ENCODE data around the gene MIEF1. TPM values are rescaled to one million over a fixed set of nuclear protein-coding genes. Genes with fewer than 3 reads are reported as not detected.
A peak's percentile ranks its signal among the peaks of the same experiment; 100 is the strongest.

MIEF1 gene
- total and polyA plus RNA-seq, 2 of the 8 experiments (the other 6 are each of a cell fraction or from before 2014, with no cell fraction given): 16.8 to 32.7 TPM

DNA sequence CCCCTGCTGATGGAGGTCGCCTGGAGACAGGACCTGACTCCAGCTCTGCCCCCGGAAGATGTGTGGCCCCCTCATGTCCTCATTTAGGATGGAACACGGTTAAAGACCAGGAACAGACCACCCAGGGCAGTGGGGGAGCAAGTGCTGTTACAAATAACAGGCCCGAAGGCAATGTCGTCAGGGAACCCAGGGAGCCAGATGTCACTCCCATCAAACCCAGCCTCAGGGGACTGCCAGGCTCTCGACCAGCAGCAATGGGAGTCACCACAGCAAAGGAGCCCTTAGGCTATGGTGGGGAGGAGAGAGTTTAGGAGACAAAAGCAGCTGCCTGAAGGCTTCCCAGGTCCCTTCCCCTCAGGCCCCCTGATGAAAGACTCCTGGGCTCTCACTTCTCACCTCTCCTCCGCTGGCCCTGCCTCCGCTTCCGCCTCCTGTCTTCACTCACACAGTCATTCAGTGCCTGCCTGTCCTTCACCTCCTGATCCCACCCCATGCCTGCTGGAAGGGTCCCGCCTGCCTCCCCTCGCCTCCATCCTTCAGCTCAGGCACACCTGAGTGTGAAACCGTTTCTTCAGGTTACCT is 26.1 kb downstream of the MIEF1 start:
- Histone ChIP-seq H3K79me1 (ENCODE audit: low read depth, low read length) (peaks cover 3% of the 10 kb centered on the region; the same call in 1 of the 2 replicates), H2AFZ (ENCODE audit: low read length) (no peak overlapping the region), H3K9me3 (ENCODE audit: insufficient read depth in 2 of 2, low read depth in 1 of 2, low read length in 1 of 2) (no peaks in the 10 kb centered on the region), H3K27ac (ENCODE audit: low read depth, low read length) (no peak overlapping the region), H3K14ac (ENCODE audit: insufficient read length) (no peak overlapping the region), H3K9ac (replicated peaks in 1 of 4; ENCODE audit: extremely low read depth in 1 of 4, low read depth in 3 of 4, low read length in 3 of 4) (no peak overlapping the region; a peak in 1 of 7 replicates), H3K18ac (ENCODE audit: extremely low read depth, low read length) (no peak overlapping the region), H4K5ac (ENCODE audit: insufficient read length, low read depth, low read length) (no peak overlapping the region), H3K4me2 (ENCODE audit: insufficient read depth in 1 of 2, low read depth in 2 of 2, low read length in 2 of 2) (no peak overlapping the region), H3K4ac (replicated peaks; ENCODE audit: insufficient read length, low read depth, low read length) (no peak overlapping the region), H2AK5ac (ENCODE audit: low read depth, low read length) (no peak overlapping the region), H2BK20ac (ENCODE audit: low read length) (no peak overlapping the region), H2BK12ac (ENCODE audit: low read depth, low read length) (no peak overlapping the region; the same call in 1 of the 2 replicates), H2BK120ac (replicated peaks; ENCODE audit: low read depth, low read length) (no peak overlapping the region), H3K23ac (ENCODE audit: insufficient read length) (no peak overlapping the region), H3K4me3 (ENCODE audit: extremely low read depth in 1 of 4, insufficient read depth in 2 of 4, low read depth in 3 of 4, low read length in 4 of 4) (no peak overlapping the region), H3K23me2 (ENCODE audit: low read depth, low read length) (peaks cover 6% of the 10 kb centered on the region), H4K20me1 (replicated peaks in 1 of 2; ENCODE audit: control insufficient read depth in 1 of 2, insufficient read depth in 2 of 2, low read length in 2 of 2) (peaks cover 24 to 50% of the 10 kb centered on the region in 2 experiments), H3K4me1 (replicated peaks in 1 of 4; ENCODE audit: control insufficient read depth in 3 of 4, insufficient read depth in 4 of 4, low read length in 3 of 4) (peaks cover 3 to 24% (median 8%) of the 10 kb centered on the region in 4 experiments), H4K91ac (replicated peaks; ENCODE audit: insufficient read length, low read length) (no peak overlapping the region), H3K36me3 (ENCODE audit: control insufficient read depth in 2 of 4, insufficient read depth in 4 of 4, low read length in 3 of 4) (peaks cover 11 to 21% (median 15%) of the 10 kb centered on the region in 4 experiments), H2BK5ac (ENCODE audit: low read depth, low read length) (peak overlapping the region; percentile 24; the same call in 1 of the 2 replicates), H3K56ac (replicated peaks; ENCODE audit: insufficient read length, low read depth, low read length) (no peak overlapping the region), H4K8ac (ENCODE audit: extremely low read depth, insufficient read depth, low read length) (no peak overlapping the region), H3K79me2 (ENCODE audit: control insufficient read depth in 1 of 2, insufficient read depth in 2 of 2, low read length in 2 of 2) (peaks cover 0 to 16% of the 10 kb centered on the region in 2 experiments; a peak in 2 of 4 replicates), H3K27me3 (replicated peaks in 1 of 4; ENCODE audit: control insufficient read depth in 3 of 4, extremely low read depth in 1 of 4, insufficient read depth in 3 of 4, low read length in 3 of 4) (no peaks in the 10 kb centered on the region), H2BK15ac (ENCODE audit: low read length) (no peak overlapping the region)
- 84% methylated on average over 12 of the region's 12 CpGs; no CpG with 5 or more reads in 1 of the 2 experiments for whole genome bisulfite sequencing, 2 experiments (ENCODE audit: extremely low coverage in 1 of 2, insufficient coverage in 1 of 2, insufficient read length in 1 of 2, insufficient replicate concordance in 2 of 2, low coverage in 1 of 2, low lambda C conversion rate in 2 of 2, missing lambda C conversion rate in 1 of 2)
- peak in 1 of 2 experiments; percentile 50; a peak in 1 of 3 replicates for TF ChIP-seq POLR2A (IDR thresholded peaks at IDR 0.05; ENCODE audit: control extremely low read depth in 1 of 2, low read depth in 2 of 2, low read length in 2 of 2)
- TF ChIP-seq CHD2 (IDR thresholded peaks at IDR 0.05; ENCODE audit: low read length): no peak
- no peak for TF ChIP-seq GABPA (IDR thresholded peaks at IDR 0.05; ENCODE audit: borderline replicate concordance, insufficient read depth, low read length)
- peak; percentile 7 for TF ChIP-seq KDM4A (IDR thresholded peaks at IDR 0.05; ENCODE audit: low read depth, low read length, severe bottlenecking)
- no peak for TF ChIP-seq ZNF274 (IDR thresholded peaks at IDR 0.05; ENCODE audit: borderline replicate concordance, extremely low read depth, low read length)
- TF ChIP-seq CBX8 (IDR thresholded peaks at IDR 0.05; ENCODE audit: borderline replicate concordance, low read depth, low read length): no peak
- FAIRE-seq (no peak), DNase-seq (ENCODE audit: low read depth in 1 of 2, low spot score in 2 of 2) (no peak)
- ChIA-PET POLR2A (ENCODE audit: partially characterized antibody) (interaction anchor here (0.7 to 8.9 kb wide), 11 partner anchors 8 to 216 kb away, joined by 3 to 72 read pairs (median 6); partner anchors contain the start of genes ATF4, MIEF1 and RPL3), CTCF (ENCODE audit: partially characterized antibody) (interaction anchor here (0.5 to 21.9 kb wide), 26 partner anchors 8 to 516 kb away, joined by 3 to 361 read pairs (median 5); partner anchors contain the start of genes ATF4 and MIEF1)
